Ramos (cell line): ENCODE measurements around the gene GPRIN1.

Source experiments
- in situ Hi-C: fragments of 300-500 bp; cut with MboI; formaldehyde crosslinking; loops from one replicate; pipeline ENCODE4 v1.14.3; 2022; ENCODE audit warnings: low sequenced_read_pairs; ENCODE audit not compliant: unreplicated experiment

The GPRIN1 gene

GRCh38 chr5:176625966-176626875 lies 16.3 kb upstream of the GPRIN1 start:
- in situ Hi-C loops, result no loop called here

DNA sequence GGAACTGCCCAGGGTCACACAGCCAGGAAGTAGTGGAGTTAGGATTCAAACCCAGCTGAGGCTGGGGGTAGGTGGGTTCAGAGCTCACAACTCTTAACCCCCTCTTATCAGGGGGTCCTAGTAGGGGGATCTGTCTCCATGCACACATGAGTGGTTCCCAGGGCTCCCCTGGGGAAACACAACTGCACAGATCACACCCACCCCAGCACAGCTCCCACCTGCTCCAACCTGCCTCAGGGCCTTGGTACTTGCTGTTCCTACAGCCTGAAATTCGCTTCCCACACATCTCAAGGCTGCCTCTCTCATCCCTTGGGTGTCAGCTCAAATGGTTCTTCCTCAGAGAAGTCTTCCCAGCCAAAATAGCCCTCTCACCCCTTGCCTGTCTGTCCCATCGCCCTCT lies 15.6 kb upstream of the GPRIN1 start:
- in situ Hi-C loops, result no loop called here

- in situ Hi-C loops, result no loop called here
Observed at GRCh38 chr5:176624938-176625337, 15.0 kb upstream of the GPRIN1 start.

- in situ Hi-C loops, result no loop called here
Observed at GRCh38 chr5:176624142-176624541, 14.2 kb upstream of the GPRIN1 start.

- in situ Hi-C loops, result no loop called here
Observed at GRCh38 chr5:176621661-176622079, 11.7 kb upstream of the GPRIN1 start.

DNA sequence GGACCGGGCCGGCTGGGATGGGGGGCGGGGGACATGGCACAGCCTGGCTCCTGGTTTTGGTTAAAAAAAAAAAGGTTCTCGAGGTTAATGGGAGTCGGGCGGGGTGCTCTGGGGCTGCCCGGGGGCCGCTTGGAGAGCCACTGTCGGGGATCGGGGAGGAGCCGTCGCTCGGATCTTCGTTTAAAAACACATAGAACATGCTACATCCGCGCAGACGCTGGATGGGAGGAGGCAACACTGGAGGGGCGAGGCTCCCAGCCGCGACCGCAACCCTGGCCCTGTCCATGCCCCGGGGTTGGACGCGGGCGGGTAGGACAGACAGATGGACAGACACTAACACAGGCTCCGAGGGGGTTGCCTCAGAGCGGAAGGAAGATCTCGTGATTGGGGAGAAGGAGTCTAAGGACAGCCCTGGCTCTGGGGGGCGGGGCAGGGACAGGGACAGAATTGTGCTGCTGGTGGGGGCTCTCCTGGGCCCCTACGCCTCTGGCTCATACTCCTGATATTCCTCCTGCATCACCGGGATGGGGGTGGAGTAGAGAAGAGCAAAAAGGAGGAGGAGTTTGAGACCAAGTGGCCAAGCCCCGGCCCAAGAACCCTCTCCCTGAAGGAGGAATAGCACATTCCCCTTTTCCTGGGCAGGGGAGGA lies 10.5 kb upstream of the GPRIN1 start:
- in situ Hi-C loops, result no loop called here

DNA sequence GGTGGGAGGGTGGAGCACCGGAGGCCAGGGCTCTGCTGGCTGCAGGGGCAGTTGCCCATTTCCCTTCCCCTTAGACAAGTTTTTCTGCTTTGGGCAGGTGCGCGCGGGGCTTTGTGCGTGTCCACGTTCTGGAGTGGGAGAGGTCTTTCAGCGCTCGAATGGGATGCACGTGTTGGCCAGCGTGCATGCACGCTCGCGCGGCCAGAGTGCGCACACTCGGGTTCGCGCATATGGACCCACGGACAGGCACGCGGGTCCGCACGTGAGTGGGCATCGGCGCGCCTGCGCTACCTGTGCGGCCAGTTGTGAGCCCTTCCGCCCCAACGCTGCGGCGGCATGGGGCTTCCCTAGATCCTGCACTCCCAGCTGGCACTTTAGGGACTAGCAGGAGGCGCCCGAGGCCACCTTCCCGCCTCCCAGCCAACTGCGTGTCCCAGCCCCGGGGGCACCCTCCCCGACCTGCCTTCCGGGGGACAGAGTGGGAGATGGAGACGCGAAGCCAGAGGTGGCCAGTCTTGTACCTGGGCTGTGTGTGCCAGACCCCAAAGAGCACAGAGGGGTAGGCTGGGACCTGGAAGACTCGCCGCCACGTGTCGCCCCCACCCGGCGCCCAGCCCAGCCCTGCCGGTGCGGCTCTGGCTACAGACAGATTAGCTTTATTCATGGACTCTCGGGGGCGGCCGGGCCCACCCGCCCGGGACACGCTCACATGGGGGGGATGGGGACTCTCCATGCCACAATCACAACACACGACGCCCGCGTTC lies 9.8 kb upstream of the GPRIN1 start:
- in situ Hi-C loops, result no loop called here

DNA sequence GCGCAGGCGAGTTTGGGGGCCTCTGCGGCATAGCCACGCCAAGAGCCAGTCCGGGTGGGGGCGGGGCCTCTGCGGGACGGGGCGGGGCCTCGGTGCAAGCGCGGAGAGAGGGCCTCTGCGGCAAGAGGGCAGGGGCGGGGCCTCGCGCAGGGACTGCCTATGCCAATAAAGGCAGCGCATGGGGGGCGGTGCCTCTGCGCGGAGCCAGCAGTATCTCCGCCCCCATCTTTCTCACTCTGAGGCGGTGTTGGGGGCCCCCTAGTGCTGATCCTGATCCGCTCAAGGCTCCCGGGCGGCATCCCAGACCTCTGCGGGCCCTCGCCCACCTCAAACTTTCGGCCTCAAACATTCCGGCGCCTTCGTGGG lies 9.2 kb upstream of the GPRIN1 start:
- in situ Hi-C loops, result no loop called here

- in situ Hi-C loops, result no loop called here
Observed at GRCh38 chr5:176618783-176619182, 8.8 kb upstream of the GPRIN1 start.

DNA sequence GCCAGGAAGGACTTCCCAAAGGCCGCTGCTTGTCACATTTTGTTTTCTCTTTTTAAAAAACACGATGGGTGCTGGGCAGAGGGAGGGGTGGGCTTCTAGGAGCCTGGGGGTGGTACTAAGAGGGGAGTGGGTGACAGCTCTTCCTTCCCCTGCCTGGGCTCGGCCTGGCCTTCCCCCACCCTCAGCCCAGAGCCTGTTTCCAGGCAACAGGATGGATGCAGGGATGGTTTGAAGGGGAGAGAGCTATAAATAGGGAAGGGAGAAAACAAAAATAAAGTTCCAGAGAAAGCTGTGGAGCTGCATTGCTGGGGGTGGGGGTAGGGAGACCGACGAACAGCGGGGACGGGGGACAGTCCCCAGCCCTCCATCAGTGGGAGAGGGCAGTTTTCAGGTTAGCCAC lies 6.6 kb upstream of the GPRIN1 start:
- in situ Hi-C loops, result no loop called here

GRCh38 chr5:176614805-176615478 lies 5.0 kb upstream of the GPRIN1 start:
- in situ Hi-C loops, result no loop called here

DNA sequence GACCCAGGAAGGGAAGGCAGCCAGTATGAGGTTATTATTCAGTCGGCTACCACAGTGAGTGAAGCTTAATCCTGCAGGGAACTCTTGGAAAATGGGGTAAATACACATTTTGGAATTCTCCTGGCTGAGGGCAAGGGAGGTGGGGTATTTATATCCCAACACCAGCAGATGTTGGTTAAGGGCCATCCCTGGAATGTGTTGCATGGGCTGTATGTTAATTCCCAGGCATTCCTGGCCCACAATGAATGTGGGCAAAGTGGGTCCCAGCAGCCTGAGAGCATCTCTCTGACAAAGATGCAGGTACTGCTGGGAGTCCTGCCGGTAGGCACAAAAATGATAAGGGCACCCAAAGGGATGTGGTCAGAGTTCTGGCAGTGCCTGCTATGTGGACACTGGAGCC lies 2.9 kb upstream of the GPRIN1 start:
- in situ Hi-C loops, result no loop called here

DNA sequence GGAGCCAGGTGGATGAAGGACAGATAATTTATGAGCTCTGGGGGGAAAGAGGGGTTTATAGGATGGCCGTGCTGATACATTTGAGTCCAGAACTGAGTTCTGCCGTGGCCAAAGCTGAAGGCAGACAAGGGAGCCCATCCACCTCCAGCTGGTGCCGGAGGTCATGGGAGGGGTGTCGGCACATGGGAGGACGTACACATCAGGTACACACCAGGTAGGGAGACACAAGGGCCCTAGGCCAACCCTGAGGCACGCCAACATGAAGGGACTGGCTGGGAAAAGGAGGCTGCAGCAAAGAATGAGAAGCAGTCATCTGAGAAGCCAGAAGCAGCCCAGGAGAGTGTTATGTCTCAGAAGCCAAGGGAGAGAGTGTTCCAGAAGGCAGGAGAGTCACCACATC lies 2.1 kb upstream of the GPRIN1 start:
- in situ Hi-C loops, result no loop called here

DNA sequence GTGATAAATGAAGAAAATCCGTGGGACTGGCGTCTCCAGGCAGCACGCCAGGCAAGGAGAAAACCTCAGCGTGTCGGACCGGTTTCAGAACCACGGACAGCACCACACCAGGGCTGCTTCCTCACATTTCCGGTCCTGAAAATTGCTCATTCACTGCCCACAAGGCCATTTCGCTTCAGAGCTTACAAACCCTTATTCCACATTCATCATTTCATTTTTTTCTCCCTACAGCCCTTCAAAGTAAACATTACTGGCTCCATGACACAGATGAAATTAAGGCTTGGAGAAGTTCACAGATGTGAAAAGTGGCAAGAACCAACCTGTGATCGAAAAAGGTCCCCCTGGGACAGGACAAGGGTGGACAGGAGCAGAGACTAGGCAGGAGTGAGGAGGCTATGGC lies 1.5 kb upstream of the GPRIN1 start:
- in situ Hi-C loops, result no loop called here

- in situ Hi-C loops, result no loop called here
Observed at GRCh38 chr5:176610435-176610773, 448 bp upstream of the GPRIN1 start.

DNA sequence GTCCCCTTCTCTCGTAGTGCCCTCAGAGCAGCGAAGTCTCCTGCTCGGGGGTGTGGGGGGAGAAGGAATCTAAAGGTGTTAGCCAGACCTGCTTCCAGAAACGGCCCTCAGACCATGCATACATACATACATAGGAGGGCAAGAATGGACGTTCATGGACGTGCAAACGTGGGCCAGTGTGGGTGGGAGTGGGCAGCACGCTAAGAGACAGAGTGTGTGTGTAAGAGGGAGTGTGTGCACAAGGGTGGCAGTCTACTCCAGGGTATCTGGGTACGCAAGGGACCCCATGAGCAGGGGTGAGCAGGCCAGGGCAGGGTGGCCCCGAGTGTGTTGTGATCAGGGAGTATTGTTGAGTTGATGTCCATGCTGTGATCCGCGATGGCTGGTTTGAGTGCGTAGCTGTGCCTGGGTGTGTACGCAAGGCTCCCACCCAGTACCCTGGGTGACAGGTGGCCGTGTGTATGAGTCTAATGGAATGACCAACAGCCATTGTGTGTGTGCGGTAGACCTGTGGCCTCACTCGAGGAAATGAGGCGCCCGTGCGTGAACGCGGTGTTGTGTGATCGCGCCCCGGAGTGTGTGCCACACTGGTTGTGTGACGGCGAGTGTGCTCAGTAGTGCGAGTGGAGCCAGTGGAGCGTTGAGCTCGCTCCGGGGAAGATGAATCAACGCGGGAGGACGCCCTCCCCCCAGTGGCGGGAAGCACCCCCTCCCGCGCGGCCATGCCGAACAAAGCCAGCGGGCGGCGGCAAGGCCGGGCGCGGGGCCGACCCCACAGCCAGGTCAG lies 826 bp downstream of the GPRIN1 start:
- in situ Hi-C loops, result no loop called here

- in situ Hi-C loops, result no loop called here
Observed at GRCh38 chr5:176608142-176608705, 1.7 kb downstream of the GPRIN1 start.

- in situ Hi-C loops, result no loop called here
Observed at GRCh38 chr5:176606875-176607274, 3.1 kb downstream of the GPRIN1 start.

DNA sequence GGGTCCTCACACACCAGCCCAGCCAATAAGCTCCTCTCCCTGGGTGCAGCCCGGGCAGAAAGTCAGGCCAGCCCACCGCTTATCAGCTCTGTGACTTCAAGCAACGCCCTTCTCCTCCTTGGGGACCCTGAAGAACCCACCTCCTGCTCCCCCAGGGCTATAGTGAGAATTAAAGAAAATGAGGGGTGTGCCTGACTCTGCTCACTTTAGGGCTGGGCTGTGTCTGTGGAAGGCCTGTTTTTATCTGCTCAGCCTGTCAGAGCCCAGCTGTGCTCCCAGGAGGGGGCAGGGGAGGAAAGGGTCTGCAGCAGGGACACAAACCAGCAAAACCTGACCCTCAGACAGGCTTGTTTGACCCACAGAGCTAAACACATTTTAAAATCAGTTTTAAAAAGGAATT lies 3.9 kb downstream of the GPRIN1 start:
- in situ Hi-C loops, result no loop called here

GRCh38 chr5:176603091-176603490 lies 6.9 kb downstream of the GPRIN1 start:
- in situ Hi-C loops, result no loop called here
